WTC11 (cell line): Measurements from ENCODE around the gene TUBGCP2.

Experiments
- AFF4 ChIP-seq: sonication (generic); formaldehyde crosslinking; IDR thresholded peaks from 2 replicates; pipeline ENCODE4 v1.8.1; 2023; ENCODE audit warnings: mild to moderate bottlenecking, missing genetic modification reagents, borderline replicate concordance
- ARID4B ChIP-seq: sonication (generic); formaldehyde crosslinking; IDR thresholded peaks from 2 replicates; pipeline ENCODE4 v1.8.0; 2023; ENCODE audit warnings: missing genetic modification reagents, mild to moderate bottlenecking, borderline replicate concordance
- ATF1 ChIP-seq: sonication (generic); formaldehyde crosslinking; IDR thresholded peaks from 2 replicates; pipeline ENCODE4 v1.8.1; 2023; ENCODE audit warnings: mild to moderate bottlenecking, moderate library complexity, missing genetic modification reagents
- ATF3 ChIP-seq: sonication (generic); formaldehyde crosslinking; conservative IDR thresholded peaks from 2 replicates; pipeline ENCODE4 v1.8.1; 2022; ENCODE audit warnings: mild to moderate bottlenecking, missing genetic modification reagents
- CTCF ChIP-seq: fragments of 200-600 bp; IDR thresholded peaks from 2 replicates; pipeline ENCODE4 v1.8.0; 2022; ENCODE audit warnings: antibody characterized with exemption
- HMGXB4 ChIP-seq: sonication (generic); formaldehyde crosslinking; IDR thresholded peaks from 2 replicates; pipeline ENCODE4 v1.8.1; 2023; ENCODE audit warnings: mild to moderate bottlenecking, moderate library complexity, missing genetic modification reagents
- MAX ChIP-seq: sonication (generic); formaldehyde crosslinking; IDR thresholded peaks from 2 replicates; pipeline ENCODE4 v1.8.0; 2022; ENCODE audit warnings: mild to moderate bottlenecking, missing genetic modification reagents
- USF1 ChIP-seq: sonication (generic); formaldehyde crosslinking; IDR thresholded peaks from 2 replicates; pipeline ENCODE4 v1.8.0; 2022; ENCODE audit warnings: mild to moderate bottlenecking, missing genetic modification reagents
- USF2 ChIP-seq: sonication (generic); formaldehyde crosslinking; IDR thresholded peaks from 2 replicates; pipeline ENCODE4 v1.8.1; 2023; ENCODE audit warnings: mild to moderate bottlenecking, missing genetic modification reagents, moderate library complexity
- ZNF232 ChIP-seq: sonication (generic); formaldehyde crosslinking; IDR thresholded peaks from 2 replicates; pipeline ENCODE4 v1.8.0; 2022; ENCODE audit warnings: mild to moderate bottlenecking, missing genetic modification reagents
- ZNF281 ChIP-seq: sonication (generic); formaldehyde crosslinking; IDR thresholded peaks from 2 replicates; pipeline ENCODE4 v1.8.0; 2023; ENCODE audit warnings: mild to moderate bottlenecking, missing genetic modification reagents

GRCh38 chr10:133272964-133273420 is 35.7 kb downstream of the TUBGCP2 start:
- TF ChIP-seq MAX (no peak), ATF3 (CRISPR knock-in tag) (no peak), ARID4B (CRISPR knock-in tag) (no peak), ZNF232 (CRISPR knock-in tag) (no peak), CTCF (no peak), ATF1 (CRISPR knock-in tag) (no peak), USF1 (CRISPR knock-in tag) (no peak), HMGXB4 (CRISPR knock-in tag) (no peak), AFF4 (CRISPR knock-in tag) (no peak), USF2 (no peak), ZNF281 (CRISPR knock-in tag) (no peak)
